Measurements from ENCODE around the gene SPO11.

SPO11 gene

GRCh38 chr20:57308451-57309271 is 20.9 kb upstream of the SPO11 start:
- Histone ChIP-seq H3K4me2 (ENCODE audit: low read length) (peak overlapping the region; percentile 95), H3K27ac (ENCODE audit: low read depth, low read length) (peak overlapping the region; percentile 95)

GRCh38 chr20:57309544-57310115 is 20.0 kb upstream of the SPO11 start:
- Histone ChIP-seq H3K9me3 (ENCODE audit: control insufficient read depth, insufficient read depth, low read length) (peaks cover 11% of the 10 kb centered on the region; the same call in 1 of the 2 replicates), H3K27ac (ENCODE audit: low read depth, low read length) (peak overlapping the region; percentile 95), H3K27me3 (ENCODE audit: control insufficient read depth, low read length) (no peaks in the 10 kb centered on the region), H4K20me1 (ENCODE audit: control insufficient read depth, insufficient read depth, low read depth, low read length) (no peaks in the 10 kb centered on the region), H3K4me3 (ENCODE audit: low read length) (peak overlapping the region; percentile 71), H3K4me1 (ENCODE audit: control insufficient read depth, low read length) (peaks cover 100% of the 10 kb centered on the region), H3K9me2 (replicated peaks; ENCODE audit: control insufficient read depth, low read length) (no peaks in the 10 kb centered on the region), H3K79me2 (ENCODE audit: control insufficient read depth, low read length) (peaks cover 16% of the 10 kb centered on the region), H3K4me2 (ENCODE audit: low read length) (peak overlapping the region; percentile 95), H3K36me3 (ENCODE audit: control insufficient read depth, low read length) (peaks cover 3% of the 10 kb centered on the region; the same call in 1 of the 2 replicates), H3F3A (ENCODE audit: control insufficient read depth, insufficient read depth) (peaks cover 15% of the 10 kb centered on the region)
- TF ChIP-seq EZH2phosphoT487 (IDR thresholded peaks at IDR 0.05; ENCODE audit: borderline replicate concordance, low read length) (no peak), CTCF (IDR thresholded peaks at IDR 0.05; ENCODE audit: low read depth, low read length, poor library complexity, severe bottlenecking) (no peak)

More at GRCh38 chr20:57308451-57309271, 20.9 kb upstream of the SPO11 start:
- Histone ChIP-seq H3K9me3 (ENCODE audit: control insufficient read depth, insufficient read depth, low read length) (peaks cover 11% of the 10 kb centered on the region; the same call in 1 of the 2 replicates), H4K20me1 (ENCODE audit: control insufficient read depth, insufficient read depth, low read depth, low read length) (no peaks in the 10 kb centered on the region), H3K36me3 (ENCODE audit: control insufficient read depth, low read length) (peaks cover 3% of the 10 kb centered on the region; the same call in 1 of the 2 replicates), H3K27me3 (ENCODE audit: control insufficient read depth, low read length) (no peaks in the 10 kb centered on the region), H3K4me1 (ENCODE audit: control insufficient read depth, low read length) (peaks cover 100% of the 10 kb centered on the region), H3K79me2 (ENCODE audit: control insufficient read depth, low read length) (peaks cover 14% of the 10 kb centered on the region), H3K4me3 (ENCODE audit: low read length) (peak overlapping the region; percentile 71), H3K9me2 (replicated peaks; ENCODE audit: control insufficient read depth, low read length) (no peaks in the 10 kb centered on the region), H3F3A (ENCODE audit: control insufficient read depth, insufficient read depth) (peaks cover 15% of the 10 kb centered on the region)
- TF ChIP-seq EZH2phosphoT487 (IDR thresholded peaks at IDR 0.05; ENCODE audit: borderline replicate concordance, low read length) = no peak
- no peak for TF ChIP-seq CTCF (IDR thresholded peaks at IDR 0.05; ENCODE audit: low read depth, low read length, poor library complexity, severe bottlenecking)

GRCh38 chr20:57310821-57311514 is 18.6 kb upstream of the SPO11 start:
- Histone ChIP-seq H3K4me2 (ENCODE audit: low read length) (no peak overlapping the region; the same call in 1 of the 2 replicates), H4K20me1 (ENCODE audit: control insufficient read depth, insufficient read depth, low read depth, low read length) (no peaks in the 10 kb centered on the region), H3K9me3 (ENCODE audit: control insufficient read depth, insufficient read depth, low read length) (peaks cover 11% of the 10 kb centered on the region; the same call in 1 of the 2 replicates), H3K27me3 (ENCODE audit: control insufficient read depth, low read length) (no peaks in the 10 kb centered on the region), H3K4me3 (ENCODE audit: low read length) (no peak overlapping the region), H3K9me2 (replicated peaks; ENCODE audit: control insufficient read depth, low read length) (no peaks in the 10 kb centered on the region), H3K79me2 (ENCODE audit: control insufficient read depth, low read length) (peaks cover 16% of the 10 kb centered on the region), H3F3A (ENCODE audit: control insufficient read depth, insufficient read depth) (peaks cover 24% of the 10 kb centered on the region), H3K4me1 (ENCODE audit: control insufficient read depth, low read length) (peaks cover 100% of the 10 kb centered on the region), H3K36me3 (ENCODE audit: control insufficient read depth, low read length) (peaks cover 3% of the 10 kb centered on the region; the same call in 1 of the 2 replicates), H3K27ac (ENCODE audit: low read depth, low read length) (no peak overlapping the region)
- TF ChIP-seq EZH2phosphoT487 (IDR thresholded peaks at IDR 0.05; ENCODE audit: borderline replicate concordance, low read length) (no peak), CTCF (IDR thresholded peaks at IDR 0.05; ENCODE audit: low read depth, low read length, poor library complexity, severe bottlenecking) (no peak)
